Uterus (tissue), 4 donors: ENCODE results near the gene MARCO. TPM values are rescaled to one million over a fixed set of nuclear protein-coding genes. Genes with fewer than 3 reads are reported as not detected.

Source experiments
- DNase-seq, 2 donors: peaks; one replicate each; pipeline ENCODE4 v3.0.0-alpha.2; 2019 to 2020
- H3K27ac ChIP-seq, 2 donors: fragments of 200-600 bp; sonication (generic); 1 replicate in 1 of 2; 2 replicates in 1 of 2; pipeline ENCODE4 v1.5.1; 2016 to 2018
- H3K27me3 ChIP-seq, 2 donors: fragments of 200-600 bp; sonication (generic); one replicate each; pipeline ENCODE4 v1.5.1; 2018 to 2019; ENCODE audit warnings: control low read depth in 1 of 2
- H3K36me3 ChIP-seq, 2 donors: fragments of 200-600 bp; sonication (generic); one replicate each; pipeline ENCODE4 v1.5.1; 2019; ENCODE audit warnings: control low read depth in 1 of 2
- H3K4me1 ChIP-seq, 2 donors: fragments of 200-600 bp; sonication (generic); one replicate each; pipeline ENCODE4 v1.5.1; 2018 to 2019; ENCODE audit warnings: control low read depth in 1 of 2
- H3K4me3 ChIP-seq, 2 donors: fragments of 200-600 bp; sonication (generic); 1 replicate in 1 of 2; 2 replicates in 1 of 2; pipeline ENCODE4 v1.5.1; 2018 to 2019; ENCODE audit warnings: mild to moderate bottlenecking in 1 of 2
- H3K9me3 ChIP-seq, 2 donors: fragments of 200-600 bp; sonication (generic); one replicate each; pipeline ENCODE4 v1.5.1; 2019; ENCODE audit warnings: control low read depth in 1 of 2
- POLR2A ChIP-seq, 2 donors: fragments of 450-650 bp; IDR thresholded peaks; one replicate each; pipeline ENCODE4 v1.6.1; 2016; ENCODE audit warnings: antibody characterized with exemption in 2 of 2, mild to moderate bottlenecking in 1 of 2, moderate library complexity in 1 of 2
- intact Hi-C: fragments of 100-400 bp; cut with DNase I; formaldehyde crosslinking; loops from one replicate; pipeline ENCODE4 v1.15.1; 2023; ENCODE audit warnings: low total_unique reads
- total RNA-seq, 4 donors: library from RNA; depleted of rRNA in 3 of 4; stranded (reverse); fragments of >200 nt in 3 of 4; gene quantifications; one replicate each; pipeline versions ENCODE4 v1.1.0 to v1.2.4, GENCODE V29; 2014 to 2023
- TF ChIP-seq, protein P1 (sequence below), 4 experiments: fragments of 200-600 bp in 2 of 4; fragments of 450-650 bp in 2 of 4; sonication (generic) in 2 of 4; IDR thresholded peaks; one replicate each; pipeline ENCODE4 v1.5.1; 2016 to 2019; ENCODE audit warnings: antibody characterized with exemption in 4 of 4, mild to moderate bottlenecking in 2 of 4, moderate library complexity in 1 of 4
- donor health status: DM: yes; HTN: yes; CAD: no.

Gene MARCO
- total RNA-seq, 4 donors from 2014 or later = 2.1 to 2.3 TPM; not detected in 2

DNA sequence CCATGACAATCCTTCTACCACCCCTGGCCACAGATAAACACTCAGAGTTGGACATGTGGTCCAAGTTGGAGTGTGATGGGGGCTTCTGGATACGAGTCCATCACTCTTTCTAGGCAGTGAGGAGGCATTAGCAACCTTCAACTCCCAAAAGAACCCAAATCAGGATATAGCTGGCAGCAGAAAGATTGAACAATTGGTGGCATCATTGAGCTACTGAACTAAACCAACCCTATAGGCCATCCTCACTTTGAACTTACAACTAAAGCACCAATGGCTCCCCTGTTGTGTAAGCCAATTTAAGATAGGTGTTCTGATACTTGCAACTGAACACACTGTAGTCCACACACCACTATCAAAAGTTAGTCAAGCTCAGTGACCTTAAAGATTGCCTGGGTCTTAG is 24.0 kb upstream of the MARCO start:
- Histone ChIP-seq H3K27me3 (no peaks in the 10 kb centered on the region), H3K4me1 (no peaks in the 10 kb centered on the region), H3K4me3 (no peak overlapping the region), H3K9me3 (no peaks in the 10 kb centered on the region), H3K27ac (no peak overlapping the region), H3K36me3 (no peaks in the 10 kb centered on the region)
- intact Hi-C loops = no loop called here
- TF ChIP-seq, protein P1, sequence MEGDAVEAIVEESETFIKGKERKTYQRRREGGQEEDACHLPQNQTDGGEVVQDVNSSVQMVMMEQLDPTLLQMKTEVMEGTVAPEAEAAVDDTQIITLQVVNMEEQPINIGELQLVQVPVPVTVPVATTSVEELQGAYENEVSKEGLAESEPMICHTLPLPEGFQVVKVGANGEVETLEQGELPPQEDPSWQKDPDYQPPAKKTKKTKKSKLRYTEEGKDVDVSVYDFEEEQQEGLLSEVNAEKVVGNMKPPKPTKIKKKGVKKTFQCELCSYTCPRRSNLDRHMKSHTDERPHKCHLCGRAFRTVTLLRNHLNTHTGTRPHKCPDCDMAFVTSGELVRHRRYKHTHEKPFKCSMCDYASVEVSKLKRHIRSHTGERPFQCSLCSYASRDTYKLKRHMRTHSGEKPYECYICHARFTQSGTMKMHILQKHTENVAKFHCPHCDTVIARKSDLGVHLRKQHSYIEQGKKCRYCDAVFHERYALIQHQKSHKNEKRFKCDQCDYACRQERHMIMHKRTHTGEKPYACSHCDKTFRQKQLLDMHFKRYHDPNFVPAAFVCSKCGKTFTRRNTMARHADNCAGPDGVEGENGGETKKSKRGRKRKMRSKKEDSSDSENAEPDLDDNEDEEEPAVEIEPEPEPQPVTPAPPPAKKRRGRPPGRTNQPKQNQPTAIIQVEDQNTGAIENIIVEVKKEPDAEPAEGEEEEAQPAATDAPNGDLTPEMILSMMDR (IDR thresholded peaks at IDR 0.05) = no peak
- TF ChIP-seq POLR2A (IDR thresholded peaks at IDR 0.05) = no peak
- no peak for DNase-seq

DNA sequence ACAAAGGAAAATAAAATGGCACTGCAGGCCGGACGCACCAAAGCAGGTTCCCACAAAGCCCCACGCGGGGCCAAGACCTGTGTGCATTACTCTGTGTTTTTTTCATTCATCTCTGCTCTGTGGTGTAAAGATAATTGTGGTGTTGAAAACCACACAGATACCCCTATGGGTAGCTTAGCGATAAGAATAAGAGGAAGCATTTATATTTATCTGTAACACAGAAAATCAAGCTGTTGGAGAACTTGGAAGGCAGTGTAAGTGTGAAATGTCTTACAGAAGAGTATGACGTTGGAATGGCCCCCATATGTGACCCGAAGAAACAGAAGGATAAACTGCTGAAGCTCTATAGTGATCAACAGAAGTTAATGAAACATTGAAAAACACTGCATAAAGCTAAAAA is 20.3 kb upstream of the MARCO start:
- Histone ChIP-seq H3K4me1 (no peaks in the 10 kb centered on the region), H3K4me3 (no peak overlapping the region), H3K9me3 (no peaks in the 10 kb centered on the region), H3K27me3 (no peaks in the 10 kb centered on the region), H3K36me3 (no peaks in the 10 kb centered on the region), H3K27ac (no peak overlapping the region)
- TF ChIP-seq, protein P1 (IDR thresholded peaks at IDR 0.05) = no peak
- no peak for TF ChIP-seq POLR2A (IDR thresholded peaks at IDR 0.05)
- intact Hi-C loops = no loop called here
- no peak for DNase-seq

DNA sequence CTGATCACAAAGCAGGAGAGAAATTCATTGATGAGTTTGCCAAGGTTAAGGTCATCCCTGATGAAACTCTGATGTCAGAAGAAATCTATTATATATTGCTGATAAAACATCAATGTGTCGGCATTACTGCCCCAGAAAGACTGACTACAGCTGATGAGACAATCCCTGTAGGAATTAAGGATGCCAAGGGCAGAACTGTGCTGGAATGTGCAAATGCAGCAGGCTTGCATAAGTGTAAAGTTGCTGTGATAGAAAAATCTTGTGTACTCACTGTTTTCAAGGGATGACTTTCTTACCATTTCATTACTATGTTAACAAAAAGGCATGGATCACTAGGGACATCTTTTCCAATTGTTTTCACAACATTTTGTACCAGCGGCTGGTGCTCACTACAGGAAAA is 19.7 kb upstream of the MARCO start:
- Histone ChIP-seq H3K4me1 (no peaks in the 10 kb centered on the region), H3K36me3 (no peaks in the 10 kb centered on the region), H3K27ac (no peak overlapping the region), H3K27me3 (no peaks in the 10 kb centered on the region), H3K4me3 (no peak overlapping the region), H3K9me3 (no peaks in the 10 kb centered on the region)
- no peak for DNase-seq
- TF ChIP-seq, protein P1 (IDR thresholded peaks at IDR 0.05) = no peak
- no peak for TF ChIP-seq POLR2A (IDR thresholded peaks at IDR 0.05)
- intact Hi-C loops = no loop called here

DNA sequence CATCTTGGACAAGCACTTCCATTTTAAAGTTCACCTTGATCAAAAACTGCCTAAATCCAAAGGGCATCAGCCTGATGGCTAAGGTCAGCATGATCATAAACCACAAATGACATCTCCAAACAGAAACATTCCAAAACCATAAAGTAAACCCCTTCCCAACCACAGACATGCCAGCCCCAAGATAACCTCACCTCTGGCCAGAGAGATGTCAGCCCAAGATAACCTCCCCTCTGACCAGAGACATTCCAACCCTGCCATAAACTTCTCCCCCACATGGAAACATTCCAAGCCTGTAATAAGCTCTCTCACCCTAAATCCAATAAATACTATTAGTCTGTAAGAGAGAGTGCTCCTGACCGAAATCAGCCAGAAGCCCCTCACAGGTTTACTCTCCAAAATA is 18.6 kb upstream of the MARCO start:
- Histone ChIP-seq H3K4me1 (no peaks in the 10 kb centered on the region), H3K9me3 (no peaks in the 10 kb centered on the region), H3K27ac (no peak overlapping the region), H3K27me3 (no peaks in the 10 kb centered on the region), H3K4me3 (no peak overlapping the region), H3K36me3 (no peaks in the 10 kb centered on the region)
- TF ChIP-seq, protein P1 (IDR thresholded peaks at IDR 0.05) = no peak
- TF ChIP-seq POLR2A (IDR thresholded peaks at IDR 0.05) = no peak
- no peak for DNase-seq
- intact Hi-C loops = no loop called here

DNA sequence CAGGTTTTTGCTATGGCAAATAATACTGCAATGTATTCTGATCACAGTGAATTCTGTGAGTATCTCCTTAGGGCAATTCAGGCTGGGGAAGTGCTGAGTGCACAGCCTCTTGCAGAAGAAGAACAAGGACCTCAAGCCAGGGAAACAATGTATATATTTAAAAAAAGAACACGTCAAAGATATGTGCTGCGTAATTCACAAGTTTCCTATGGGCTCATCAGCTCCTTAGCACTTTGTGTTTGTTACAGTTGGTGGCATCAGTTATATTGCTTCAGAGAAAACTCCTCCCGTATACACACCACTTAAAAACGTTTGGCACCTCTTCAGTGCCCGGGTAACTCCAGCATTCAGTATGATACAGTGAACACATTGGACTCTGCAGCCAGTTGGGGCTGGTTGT is 16.5 kb upstream of the MARCO start:
- Histone ChIP-seq H3K27me3 (no peaks in the 10 kb centered on the region), H3K9me3 (no peaks in the 10 kb centered on the region), H3K4me1 (no peaks in the 10 kb centered on the region), H3K27ac (no peak overlapping the region), H3K4me3 (no peak overlapping the region), H3K36me3 (no peaks in the 10 kb centered on the region)
- DNase-seq = no peak
- no peak for TF ChIP-seq POLR2A (IDR thresholded peaks at IDR 0.05)
- TF ChIP-seq, protein P1 (IDR thresholded peaks at IDR 0.05) = no peak
- intact Hi-C loops = no loop called here
